HG03457 (cell line): ENCODE data around the gene SSBP2.
"Not testable (repeated sequence)": the region's sequence is repeated elsewhere in the genome, so short reads cannot be mapped to it uniquely, and the experiment has no call there.

Experiments used
- ATAC-seq: cut with Tn5 transposase; IDR thresholded peaks from one replicate; pipeline ENCODE4 v1.9.1; 2021; ENCODE audit warnings: moderate number of reproducible peaks; ENCODE audit not compliant: unreplicated experiment

The SSBP2 gene

DNA sequence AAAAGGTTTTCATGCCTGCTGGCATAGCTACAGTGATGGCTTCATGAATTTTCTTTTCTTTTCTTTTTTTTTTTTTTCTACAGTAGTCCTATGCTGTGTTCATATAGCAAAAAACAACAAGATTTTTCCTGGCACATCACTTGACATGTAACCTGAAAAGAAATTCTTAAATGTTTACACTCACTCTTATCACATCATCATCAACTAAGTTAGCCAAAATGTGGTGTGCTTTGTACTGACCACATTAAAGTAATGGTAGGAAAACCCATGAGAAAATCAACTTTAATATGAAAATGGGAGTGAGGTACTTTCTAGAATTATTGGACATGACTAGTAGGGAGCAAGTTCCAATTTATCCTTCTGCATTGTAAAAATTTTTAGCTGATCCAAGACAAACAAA lies 146.7 kb downstream of the SSBP2 start:
- no peak for ATAC-seq

GRCh38 chr5:81601919-81602318 lies 149.0 kb downstream of the SSBP2 start:
- no peak for ATAC-seq

DNA sequence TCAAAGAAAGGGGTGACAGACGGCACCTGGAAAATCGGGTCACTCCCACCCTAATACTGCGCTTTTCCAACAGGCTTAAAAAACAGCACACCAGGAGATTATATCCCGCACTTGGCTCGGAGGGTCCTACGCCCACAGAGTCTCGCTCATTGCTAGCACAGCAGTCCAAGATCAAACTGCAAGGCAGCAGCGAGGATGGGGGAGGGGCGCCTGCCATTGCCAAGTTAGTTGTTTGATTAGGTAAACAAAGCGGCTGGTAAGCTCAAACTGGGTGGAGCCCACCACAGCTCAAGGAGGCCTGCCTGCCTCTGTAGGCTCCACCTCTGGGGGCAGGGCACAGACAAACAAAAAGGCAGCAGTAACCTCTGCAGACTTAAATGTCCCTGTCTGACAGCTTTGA lies 158.8 kb downstream of the SSBP2 start:
- not testable (repeated sequence) for ATAC-seq

DNA sequence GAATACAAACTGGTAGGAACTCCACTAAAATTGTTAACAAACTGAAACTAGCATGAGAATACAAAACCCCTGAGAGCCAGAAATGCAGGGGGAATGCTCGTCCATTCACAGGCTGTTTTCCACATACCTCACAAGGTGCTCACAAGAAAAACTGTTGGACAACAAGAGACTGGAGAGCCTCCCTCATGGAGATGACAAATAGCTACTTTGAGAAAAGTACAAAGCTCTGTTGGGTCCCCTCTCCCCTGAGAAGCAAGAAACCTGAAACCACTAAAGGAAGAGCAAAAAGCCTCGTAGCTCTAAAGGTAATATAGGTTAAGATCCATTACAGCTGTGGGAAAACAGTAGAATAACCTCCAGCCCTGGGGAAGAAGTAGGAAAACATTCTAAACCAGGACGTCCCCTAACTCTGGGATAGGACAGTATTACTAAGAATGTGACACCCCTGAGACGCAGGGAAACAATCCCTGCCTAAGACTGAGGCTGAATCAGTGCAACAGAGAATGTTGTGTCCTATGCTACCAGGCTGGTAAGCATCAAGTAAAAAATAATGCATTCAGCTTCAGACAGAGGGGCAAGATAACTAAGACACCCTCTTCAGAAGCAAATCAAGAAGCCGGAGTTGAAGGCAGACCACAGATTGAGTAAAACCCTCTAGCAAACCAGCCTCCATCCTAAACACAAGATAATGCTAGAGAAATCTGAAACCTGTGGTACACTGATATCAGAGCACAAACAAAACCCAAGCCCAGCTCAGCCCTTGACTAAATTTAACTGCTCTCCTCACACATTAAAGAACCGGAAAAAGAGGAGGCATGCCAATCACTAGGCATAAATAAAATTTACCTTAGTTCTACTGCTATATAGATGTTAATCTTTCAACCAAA lies 160.2 kb downstream of the SSBP2 start:
- no peak for ATAC-seq

- ATAC-seq: no peak
Measured at GRCh38 chr5:81579262-81579924, 171.5 kb downstream of the SSBP2 start.

GRCh38 chr5:81577091-81577490 lies 173.8 kb downstream of the SSBP2 start:
- no peak for ATAC-seq

DNA sequence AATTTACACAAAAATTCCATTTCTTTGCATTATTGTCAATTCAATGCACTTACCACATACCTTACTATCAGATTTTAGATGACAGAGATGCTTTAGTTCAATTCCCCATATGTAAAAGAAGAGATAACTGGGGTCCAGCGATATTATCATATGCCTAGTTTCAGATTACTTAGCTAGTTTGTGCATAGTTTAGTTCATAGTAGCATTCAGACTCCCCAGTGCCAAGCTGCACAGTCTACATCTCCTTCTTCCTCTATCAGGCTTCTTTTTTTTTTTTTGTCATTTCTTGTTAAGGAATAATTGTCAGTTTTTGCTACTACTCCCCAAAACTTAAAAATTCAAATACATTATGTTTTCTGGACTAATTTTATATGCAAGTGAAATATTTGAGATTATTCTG lies 175.0 kb downstream of the SSBP2 start:
- no peak for ATAC-seq

DNA sequence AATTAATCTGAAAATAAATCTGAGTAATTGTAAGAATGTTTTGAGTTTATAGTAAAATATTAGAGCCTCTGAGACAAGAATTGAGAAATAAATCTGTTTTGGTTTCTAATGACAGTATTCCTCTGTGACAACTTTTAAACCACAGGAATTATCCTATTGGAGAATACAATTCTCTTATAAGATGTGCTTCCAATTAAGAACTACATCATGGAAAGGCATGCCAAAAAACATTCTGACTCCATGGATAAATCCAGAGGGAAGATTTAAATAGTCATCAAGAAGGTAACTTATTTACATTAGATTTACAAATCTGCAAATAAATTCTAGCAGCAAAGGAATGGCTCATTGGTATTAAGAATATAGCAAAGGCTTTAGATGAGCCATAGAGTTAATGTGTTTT lies 178.7 kb downstream of the SSBP2 start:
- no peak for ATAC-seq

- no peak for ATAC-seq
Measured at GRCh38 chr5:81558188-81558587, 192.7 kb downstream of the SSBP2 start.

GRCh38 chr5:81556809-81557208 lies 194.1 kb downstream of the SSBP2 start:
- no peak for ATAC-seq

- no peak for ATAC-seq
Measured at GRCh38 chr5:81555865-81556264, 195.0 kb downstream of the SSBP2 start.

- no peak for ATAC-seq
Measured at GRCh38 chr5:81554647-81555046, 196.2 kb downstream of the SSBP2 start.

GRCh38 chr5:81553567-81554212 lies 197.2 kb downstream of the SSBP2 start:
- ATAC-seq: no peak

- no peak for ATAC-seq
Measured at GRCh38 chr5:81552852-81553566, 197.9 kb downstream of the SSBP2 start.

GRCh38 chr5:81549123-81549522 lies 201.8 kb downstream of the SSBP2 start:
- ATAC-seq: no peak

GRCh38 chr5:81547001-81547400 lies 203.9 kb downstream of the SSBP2 start:
- no peak for ATAC-seq

- no peak for ATAC-seq
Measured at GRCh38 chr5:81545911-81546310, 205.0 kb downstream of the SSBP2 start.

DNA sequence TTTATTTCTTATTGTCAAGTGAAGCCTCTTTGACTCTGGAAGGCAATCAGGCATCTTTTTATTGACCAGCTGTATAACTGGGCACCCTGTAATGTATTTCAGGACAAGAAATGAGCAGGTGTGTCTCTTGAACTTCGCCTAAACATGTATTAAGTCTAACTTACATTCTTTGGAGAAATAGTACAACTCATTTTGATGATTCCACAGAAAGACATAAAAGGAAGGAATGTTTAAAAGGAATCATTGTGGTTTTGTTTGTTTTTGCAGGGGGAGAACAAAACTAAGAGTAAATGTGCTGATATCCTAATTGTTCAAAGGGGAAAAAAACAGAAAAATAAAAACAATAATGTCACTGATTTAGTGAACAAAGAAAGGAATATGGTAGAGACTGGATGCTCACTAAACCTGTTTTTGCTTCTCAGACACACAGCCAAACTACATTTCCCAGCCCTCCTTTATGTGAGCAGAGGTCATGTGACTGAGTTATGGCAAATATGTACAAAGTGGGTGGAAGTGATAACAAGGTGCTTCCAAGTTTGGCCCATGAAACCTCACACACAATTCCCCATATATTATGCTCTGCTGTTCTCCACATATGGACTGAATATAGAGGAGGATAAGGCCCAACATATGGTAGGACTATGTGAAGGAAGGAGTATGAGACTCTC lies 206.4 kb downstream of the SSBP2 start:
- no peak for ATAC-seq

DNA sequence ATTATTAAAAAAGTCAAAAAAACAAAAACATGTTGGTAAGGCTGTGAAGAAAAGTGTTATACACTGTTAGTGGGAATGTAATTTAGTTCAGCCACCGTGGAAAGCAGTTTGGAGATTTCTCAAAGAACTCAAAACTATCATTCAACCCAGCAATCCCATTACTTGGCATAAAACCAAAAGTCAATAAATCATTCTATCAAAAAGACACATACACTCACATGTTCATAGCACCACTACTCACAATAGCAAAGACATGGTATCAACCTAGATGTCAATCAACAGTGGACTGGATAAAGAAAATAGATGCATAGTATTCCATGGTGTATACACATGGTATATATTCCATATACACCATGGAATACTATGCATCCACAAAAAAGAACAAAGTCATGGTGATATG lies 208.7 kb downstream of the SSBP2 start:
- ATAC-seq: no peak

- ATAC-seq: no peak
Measured at GRCh38 chr5:81537905-81538547, 212.9 kb downstream of the SSBP2 start.
